ENCODE results near the gene ST3GAL3.

The ST3GAL3 gene

GRCh38 chr1:43729816-43730463 is 22.6 kb downstream of the ST3GAL3 start:
- no peak overlapping the region for H3K4me3 ChIP-seq (replicated peaks; ENCODE audit: insufficient read depth, low read length)
- H3K27me3 ChIP-seq (ENCODE audit: insufficient read depth, poor library complexity, severe bottlenecking): no peaks in the 10 kb centered on the region
- DNase-seq (ENCODE audit: low read depth in 1 of 2, low spot score in 1 of 2): no peak
- no peak overlapping the region for H3K27ac ChIP-seq (replicated peaks)
- TF ChIP-seq SPI1 (IDR thresholded peaks at IDR 0.05; ENCODE audit: borderline replicate concordance, low read depth) (no peak), POLR2AphosphoS5 (IDR thresholded peaks at IDR 0.05; ENCODE audit: low read depth) (no peak), CTCF (IDR thresholded peaks at IDR 0.05; ENCODE audit: insufficient read depth, low read length) (no peak), REST (IDR thresholded peaks at IDR 0.05; ENCODE audit: insufficient replicate concordance, low read depth) (no peak), GABPA (IDR thresholded peaks at IDR 0.05; ENCODE audit: low read depth) (no peak)

- Histone ChIP-seq H3K4me3 (replicated peaks; ENCODE audit: insufficient read depth, low read length) (no peak overlapping the region), H3K27ac (replicated peaks) (no peak overlapping the region), H3K27me3 (ENCODE audit: insufficient read depth, poor library complexity, severe bottlenecking) (no peaks in the 10 kb centered on the region)
- DNase-seq (ENCODE audit: low read depth in 1 of 2, low spot score in 1 of 2): no peak
- TF ChIP-seq CTCF (IDR thresholded peaks at IDR 0.05; ENCODE audit: insufficient read depth, low read length): no peak
Observed at GRCh38 chr1:43731867-43732531, 24.7 kb downstream of the ST3GAL3 start.

- DNase-seq (ENCODE audit: low read depth in 1 of 2, low spot score in 1 of 2): no peak
- Histone ChIP-seq H3K27me3 (ENCODE audit: insufficient read depth, poor library complexity, severe bottlenecking) (no peaks in the 10 kb centered on the region), H3K4me3 (replicated peaks; ENCODE audit: insufficient read depth, low read length) (no peak overlapping the region), H3K27ac (replicated peaks) (no peak overlapping the region)
- TF ChIP-seq REST (IDR thresholded peaks at IDR 0.05; ENCODE audit: insufficient replicate concordance, low read depth) (no peak), GABPA (IDR thresholded peaks at IDR 0.05; ENCODE audit: low read depth) (no peak), POLR2AphosphoS5 (IDR thresholded peaks at IDR 0.05; ENCODE audit: low read depth) (no peak)
Observed at GRCh38 chr1:43736819-43737218, 29.5 kb downstream of the ST3GAL3 start.

GRCh38 chr1:43742026-43742425 is 34.7 kb downstream of the ST3GAL3 start:
- no peak overlapping the region for H3K4me3 ChIP-seq (replicated peaks; ENCODE audit: insufficient read depth, low read length)
- TF ChIP-seq GABPA (IDR thresholded peaks at IDR 0.05; ENCODE audit: low read depth) (no peak), CTCF (IDR thresholded peaks at IDR 0.05; ENCODE audit: insufficient read depth, low read length) (no peak), REST (IDR thresholded peaks at IDR 0.05; ENCODE audit: insufficient replicate concordance, low read depth) (no peak), SPI1 (IDR thresholded peaks at IDR 0.05; ENCODE audit: borderline replicate concordance, low read depth) (no peak)

More at GRCh38 chr1:43742026-43742425, 34.7 kb downstream of the ST3GAL3 start:
- Histone ChIP-seq H3K27me3 (ENCODE audit: insufficient read depth, poor library complexity, severe bottlenecking) (no peaks in the 10 kb centered on the region), H3K27ac (replicated peaks) (no peak overlapping the region)
- DNase-seq (ENCODE audit: low read depth in 1 of 2, low spot score in 1 of 2): no peak

All from HL-60 (cell line).